GM23338 (cell line): Measurements from ENCODE around the gene PRELP. TPM values are rescaled to one million over a fixed set of nuclear protein-coding genes. Genes with fewer than 3 reads are reported as not detected.

Experiments used
- ATAC-seq: fragments of 200-7000 bp; cut with Tn5 transposase; 3 replicates; pipeline ENCODE4 v1.9.1; 2020
- DNase-seq: peaks from one replicate; pipeline ENCODE4 v3.0.0-alpha.2; 2015; ENCODE audit warnings: low spot score
- H2AFZ ChIP-seq: fragments of 200-600 bp; sonication (generic); 2 replicates; pipeline ENCODE4 v1.8.0; 2016; ENCODE audit warnings: antibody characterized with exemption, mild to moderate bottlenecking, moderate library complexity
- H3F3A ChIP-seq: fragments of 200-600 bp; sonication (generic); replicated peaks from 2 replicates; pipeline ENCODE4 v1.8.0; 2017; ENCODE audit warnings: antibody characterized with exemption, mixed run types, low read depth
- H3K27ac ChIP-seq: fragments of 200-600 bp; sonication (generic); 2 replicates; pipeline ENCODE4 v1.6.1; 2016; ENCODE audit warnings: low read depth
- H3K27me3 ChIP-seq: fragments of 200-600 bp; sonication (generic); 2 replicates; pipeline ENCODE4 v1.8.0; 2016; ENCODE audit warnings: mild to moderate bottlenecking, mixed run types, moderate library complexity; ENCODE audit not compliant: insufficient read depth
- H3K36me3 ChIP-seq: fragments of 200-600 bp; sonication (generic); 2 replicates; pipeline ENCODE4 v1.8.0; 2016; ENCODE audit warnings: mild to moderate bottlenecking; ENCODE audit not compliant: insufficient read depth
- H3K4me1 ChIP-seq: fragments of 200-600 bp; sonication (generic); 2 replicates; pipeline ENCODE4 v1.8.0; 2016; ENCODE audit warnings: mild to moderate bottlenecking, moderate library complexity; ENCODE audit not compliant: insufficient read depth
- H3K4me2 ChIP-seq: fragments of 200-600 bp; sonication (generic); 2 replicates; pipeline ENCODE4 v1.7.1; 2017; ENCODE audit warnings: mixed run types
- H3K4me3 ChIP-seq: fragments of 200-600 bp; sonication (generic); 2 replicates; pipeline ENCODE4 v1.6.1; 2016; ENCODE audit warnings: mixed run types
- H3K79me2 ChIP-seq: fragments of 200-600 bp; sonication (generic); replicated peaks from 2 replicates; pipeline ENCODE4 v1.8.0; 2017; ENCODE audit warnings: mild to moderate bottlenecking; ENCODE audit not compliant: insufficient read depth
- H3K9me2 ChIP-seq: fragments of 200-600 bp; sonication (generic); 2 replicates; pipeline ENCODE4 v1.8.0; 2017; ENCODE audit not compliant: insufficient read depth
- H4K20me1 ChIP-seq: fragments of 200-600 bp; sonication (generic); replicated peaks from 2 replicates; pipeline ENCODE4 v1.8.0; 2017; ENCODE audit warnings: mild to moderate bottlenecking; ENCODE audit not compliant: insufficient read depth
- H3K27ac Mint-ChIP-seq: 2 replicates; pipeline ENCODE4 v1.8.0; 2020; ENCODE audit warnings: inconsistent platforms, mild to moderate bottlenecking, moderate library complexity, mixed read lengths
- H3K27me3 Mint-ChIP-seq: 3 replicates; pipeline ENCODE4 v1.8.0; 2022; ENCODE audit warnings: low read depth, mild to moderate bottlenecking, moderate library complexity, mixed read lengths, inconsistent platforms; ENCODE audit not compliant: insufficient read depth, poor library complexity
- H3K36me3 Mint-ChIP-seq: 3 replicates; pipeline ENCODE4 v1.8.0; 2021; ENCODE audit warnings: low read depth, mild to moderate bottlenecking, inconsistent platforms, moderate library complexity, mixed read lengths
- H3K4me1 Mint-ChIP-seq: 3 replicates; pipeline ENCODE4 v1.8.0; 2020; ENCODE audit warnings: mild to moderate bottlenecking, inconsistent platforms, mixed read lengths
- H3K4me3 Mint-ChIP-seq: 3 replicates; pipeline ENCODE4 v1.8.0; 2021; ENCODE audit warnings: moderate library complexity, mild to moderate bottlenecking, inconsistent platforms, mixed read lengths
- H3K9me3 Mint-ChIP-seq: 3 replicates; pipeline ENCODE4 v1.8.0; 2020; ENCODE audit warnings: moderate library complexity, mild to moderate bottlenecking, inconsistent platforms, mixed read lengths
- CREB1 ChIP-seq: fragments of 250-450 bp; sonication (Bioruptor Pico); IDR thresholded peaks from 2 replicates; pipeline ENCODE4 v1.5.0; 2020; ENCODE audit warnings: low read depth, mild to moderate bottlenecking, moderate library complexity
- EZH2phosphoT487 ChIP-seq: fragments of 200-600 bp; sonication (generic); IDR thresholded peaks from one replicate; pipeline ENCODE4 v1.8.1; 2018; ENCODE audit warnings: antibody characterized with exemption; ENCODE audit not compliant: unreplicated experiment
- NANOG ChIP-seq: IDR thresholded peaks from 2 replicates; pipeline ENCODE4 v1.6.1; 2016; ENCODE audit warnings: antibody characterized with exemption, borderline replicate concordance
- POLR2AphosphoS5 ChIP-seq: IDR thresholded peaks from 2 replicates; pipeline ENCODE4 v1.6.1; 2016; ENCODE audit warnings: antibody characterized with exemption, low read depth
- STAT1 ChIP-seq: IDR thresholded peaks from one replicate; pipeline ENCODE4 v1.6.1; 2016; ENCODE audit warnings: antibody characterized with exemption; ENCODE audit not compliant: unreplicated experiment
- ZNF114 ChIP-seq: fragments of 250-450 bp; sonication (Bioruptor Pico); IDR thresholded peaks from 2 replicates; pipeline ENCODE4 v1.5.0; 2020; ENCODE audit warnings: mild to moderate bottlenecking, moderate library complexity
- polyA plus RNA-seq: library from polyadenylated mRNA; unstranded; fragments of >200 nt; fragmentation: Nextera tagmentation; extraction: Ambion mirVana; gene quantifications from 2 replicates; pipeline ENCODE4 v1.2.1, GENCODE V29; 2016
- total RNA-seq: library from RNA; depleted of rRNA; stranded (reverse); fragments of >200 nt; shearing (Covaris generic); gene quantifications from 2 replicates; pipeline ENCODE4 v1.2.3, GENCODE V29; 2014
- TF ChIP-seq, protein P1 (sequence below): IDR thresholded peaks from 2 replicates; pipeline ENCODE4 v1.6.1; 2016; ENCODE audit warnings: antibody characterized with exemption
- TF ChIP-seq, protein P2 (sequence below), 2 experiments: fragments of 200-600 bp in 1 of 2; sonication (generic) in 1 of 2; conservative IDR thresholded peaks; 2 replicates each; pipeline versions ENCODE4 v1.5.1 to v1.6.1; 2016 to 2017; ENCODE audit warnings: antibody characterized with exemption in 2 of 2, low read depth in 2 of 2, mild to moderate bottlenecking in 2 of 2, moderate library complexity in 1 of 2
- TF ChIP-seq, protein P3 (sequence below): IDR thresholded peaks from one replicate; pipeline ENCODE4 v1.6.1; 2018; ENCODE audit warnings: antibody characterized with exemption; ENCODE audit not compliant: unreplicated experiment
- TF ChIP-seq, protein P4 (sequence below): fragments of 250-450 bp; sonication (Bioruptor Pico); IDR thresholded peaks from 2 replicates; pipeline ENCODE4 v1.5.0; 2020; ENCODE audit warnings: mild to moderate bottlenecking, moderate library complexity

PRELP gene
- total and polyA plus RNA-seq, 2 experiments from 2014 or later: 0.03 TPM

DNA sequence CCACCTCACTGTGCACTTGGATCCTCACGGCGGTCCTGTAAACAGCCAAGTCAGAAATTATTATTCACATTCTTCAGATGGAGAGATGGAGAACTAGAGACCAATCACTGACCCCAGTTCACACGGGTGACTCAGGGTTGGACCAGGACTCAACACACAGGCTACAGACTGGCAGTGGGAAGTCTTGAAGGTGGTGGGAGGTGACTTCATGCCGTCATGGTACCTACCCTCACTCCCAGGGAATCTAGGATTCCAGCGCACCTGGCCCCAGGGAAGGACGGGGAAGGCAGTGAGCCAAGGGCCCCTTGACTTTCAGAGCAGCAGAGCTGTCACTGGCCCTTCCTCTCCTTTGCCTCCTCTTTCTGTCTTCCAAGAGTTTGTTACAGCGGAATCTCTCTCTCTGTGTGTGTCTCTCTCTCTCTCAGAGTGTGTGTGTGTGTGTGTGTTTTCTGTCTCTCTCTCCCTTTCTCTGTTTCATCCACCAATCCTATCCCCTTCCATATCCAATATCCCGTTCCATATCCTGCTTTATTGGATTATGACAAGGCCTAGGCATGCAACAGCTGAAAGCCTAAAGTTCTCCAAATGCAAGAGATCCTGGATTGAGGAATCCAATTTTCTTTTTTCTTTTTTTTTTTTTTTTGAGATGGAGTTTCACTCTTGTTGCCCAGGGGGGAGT lies 30.1 kb downstream of the PRELP start (continued):
- TF ChIP-seq, protein P1, sequence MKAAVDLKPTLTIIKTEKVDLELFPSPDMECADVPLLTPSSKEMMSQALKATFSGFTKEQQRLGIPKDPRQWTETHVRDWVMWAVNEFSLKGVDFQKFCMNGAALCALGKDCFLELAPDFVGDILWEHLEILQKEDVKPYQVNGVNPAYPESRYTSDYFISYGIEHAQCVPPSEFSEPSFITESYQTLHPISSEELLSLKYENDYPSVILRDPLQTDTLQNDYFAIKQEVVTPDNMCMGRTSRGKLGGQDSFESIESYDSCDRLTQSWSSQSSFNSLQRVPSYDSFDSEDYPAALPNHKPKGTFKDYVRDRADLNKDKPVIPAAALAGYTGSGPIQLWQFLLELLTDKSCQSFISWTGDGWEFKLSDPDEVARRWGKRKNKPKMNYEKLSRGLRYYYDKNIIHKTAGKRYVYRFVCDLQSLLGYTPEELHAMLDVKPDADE: no peak
- no peak for TF ChIP-seq EZH2phosphoT487
- TF ChIP-seq, protein P2, sequence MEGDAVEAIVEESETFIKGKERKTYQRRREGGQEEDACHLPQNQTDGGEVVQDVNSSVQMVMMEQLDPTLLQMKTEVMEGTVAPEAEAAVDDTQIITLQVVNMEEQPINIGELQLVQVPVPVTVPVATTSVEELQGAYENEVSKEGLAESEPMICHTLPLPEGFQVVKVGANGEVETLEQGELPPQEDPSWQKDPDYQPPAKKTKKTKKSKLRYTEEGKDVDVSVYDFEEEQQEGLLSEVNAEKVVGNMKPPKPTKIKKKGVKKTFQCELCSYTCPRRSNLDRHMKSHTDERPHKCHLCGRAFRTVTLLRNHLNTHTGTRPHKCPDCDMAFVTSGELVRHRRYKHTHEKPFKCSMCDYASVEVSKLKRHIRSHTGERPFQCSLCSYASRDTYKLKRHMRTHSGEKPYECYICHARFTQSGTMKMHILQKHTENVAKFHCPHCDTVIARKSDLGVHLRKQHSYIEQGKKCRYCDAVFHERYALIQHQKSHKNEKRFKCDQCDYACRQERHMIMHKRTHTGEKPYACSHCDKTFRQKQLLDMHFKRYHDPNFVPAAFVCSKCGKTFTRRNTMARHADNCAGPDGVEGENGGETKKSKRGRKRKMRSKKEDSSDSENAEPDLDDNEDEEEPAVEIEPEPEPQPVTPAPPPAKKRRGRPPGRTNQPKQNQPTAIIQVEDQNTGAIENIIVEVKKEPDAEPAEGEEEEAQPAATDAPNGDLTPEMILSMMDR (conservative IDR thresholded peaks at IDR 0.05; ENCODE audit: low read depth in 2 of 2): no peak
- TF ChIP-seq, protein P3, sequence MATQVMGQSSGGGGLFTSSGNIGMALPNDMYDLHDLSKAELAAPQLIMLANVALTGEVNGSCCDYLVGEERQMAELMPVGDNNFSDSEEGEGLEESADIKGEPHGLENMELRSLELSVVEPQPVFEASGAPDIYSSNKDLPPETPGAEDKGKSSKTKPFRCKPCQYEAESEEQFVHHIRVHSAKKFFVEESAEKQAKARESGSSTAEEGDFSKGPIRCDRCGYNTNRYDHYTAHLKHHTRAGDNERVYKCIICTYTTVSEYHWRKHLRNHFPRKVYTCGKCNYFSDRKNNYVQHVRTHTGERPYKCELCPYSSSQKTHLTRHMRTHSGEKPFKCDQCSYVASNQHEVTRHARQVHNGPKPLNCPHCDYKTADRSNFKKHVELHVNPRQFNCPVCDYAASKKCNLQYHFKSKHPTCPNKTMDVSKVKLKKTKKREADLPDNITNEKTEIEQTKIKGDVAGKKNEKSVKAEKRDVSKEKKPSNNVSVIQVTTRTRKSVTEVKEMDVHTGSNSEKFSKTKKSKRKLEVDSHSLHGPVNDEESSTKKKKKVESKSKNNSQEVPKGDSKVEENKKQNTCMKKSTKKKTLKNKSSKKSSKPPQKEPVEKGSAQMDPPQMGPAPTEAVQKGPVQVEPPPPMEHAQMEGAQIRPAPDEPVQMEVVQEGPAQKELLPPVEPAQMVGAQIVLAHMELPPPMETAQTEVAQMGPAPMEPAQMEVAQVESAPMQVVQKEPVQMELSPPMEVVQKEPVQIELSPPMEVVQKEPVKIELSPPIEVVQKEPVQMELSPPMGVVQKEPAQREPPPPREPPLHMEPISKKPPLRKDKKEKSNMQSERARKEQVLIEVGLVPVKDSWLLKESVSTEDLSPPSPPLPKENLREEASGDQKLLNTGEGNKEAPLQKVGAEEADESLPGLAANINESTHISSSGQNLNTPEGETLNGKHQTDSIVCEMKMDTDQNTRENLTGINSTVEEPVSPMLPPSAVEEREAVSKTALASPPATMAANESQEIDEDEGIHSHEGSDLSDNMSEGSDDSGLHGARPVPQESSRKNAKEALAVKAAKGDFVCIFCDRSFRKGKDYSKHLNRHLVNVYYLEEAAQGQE: no peak
- no peak for TF ChIP-seq STAT1
- no peak for TF ChIP-seq ZNF114 (CRISPR knock-in tag)
- TF ChIP-seq NANOG: no peak
- no peak for TF ChIP-seq CREB1

DNA sequence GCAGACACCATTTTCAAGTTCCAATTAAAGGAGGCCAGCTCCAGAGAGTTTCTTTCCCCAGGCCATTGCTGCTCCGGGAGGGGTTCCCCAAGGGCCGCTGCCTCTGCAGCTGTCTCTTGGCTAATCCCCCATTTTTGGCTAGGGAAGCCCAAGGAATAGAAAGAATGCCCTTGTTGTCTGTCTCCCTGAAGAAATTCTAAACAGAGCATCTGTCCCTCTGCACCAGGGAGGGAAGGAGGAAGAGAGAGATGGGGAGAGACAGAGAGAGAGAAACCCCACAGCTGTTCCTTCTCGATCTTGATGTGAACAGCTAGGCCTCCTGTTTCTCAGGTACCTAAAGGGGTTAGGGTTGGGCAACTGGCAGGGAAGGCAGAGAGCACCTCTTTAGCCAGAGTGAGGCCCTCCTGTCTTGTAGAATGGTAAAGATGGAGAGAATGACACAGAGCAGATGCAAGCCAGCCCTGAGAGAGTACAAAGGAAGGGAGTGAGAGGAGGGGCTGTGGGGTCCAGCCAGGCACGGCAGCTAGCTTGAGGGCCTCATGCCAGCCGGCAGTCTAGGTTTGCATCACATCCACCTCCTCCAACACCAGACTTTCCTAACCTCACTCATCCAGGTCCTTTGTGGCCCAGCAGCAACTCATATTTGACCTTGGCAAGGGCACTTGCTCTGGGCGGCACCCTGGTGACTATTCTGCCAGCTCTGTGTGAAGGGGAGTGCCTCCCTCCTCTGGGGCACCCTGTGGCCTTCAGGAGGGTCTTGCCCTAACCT lies 31.4 kb downstream of the PRELP start:
- no peaks in the 10 kb centered on the region for H3F3A ChIP-seq
- peaks cover 15% of the 10 kb centered on the region for H3K4me1 ChIP-seq
- ATAC-seq: no peak
- H4K20me1 ChIP-seq: no peaks in the 10 kb centered on the region
- H3K36me3 ChIP-seq: no peaks in the 10 kb centered on the region
- H3K27me3 ChIP-seq: 0 out of 2 replicates have a peak, but pooled peaks cover 2% of the 10 kb centered on the region
- DNase-seq: no peak
- H3K27ac ChIP-seq: no peak overlapping the region
- no peak overlapping the region for H3K4me2 ChIP-seq
- 0 out of 2 replicates have a peak overlapping the region, but pooled peaks have one; percentile 32 for H2AFZ ChIP-seq
- H3K4me3 ChIP-seq: no peak overlapping the region
- H3K36me3 Mint-ChIP-seq: no peaks in the 10 kb centered on the region
- H3K9me2 ChIP-seq: no peaks in the 10 kb centered on the region
- H3K4me3 Mint-ChIP-seq: no peak overlapping the region
- H3K79me2 ChIP-seq: no peaks in the 10 kb centered on the region
- H3K27me3 Mint-ChIP-seq: peaks cover 13% of the 10 kb centered on the region
- H3K27ac Mint-ChIP-seq: no peak overlapping the region
- H3K4me1 Mint-ChIP-seq: peaks cover 43% of the 10 kb centered on the region
- H3K9me3 Mint-ChIP-seq: no peaks in the 10 kb centered on the region
- no peak for TF ChIP-seq NANOG
- TF ChIP-seq POLR2AphosphoS5: no peak
- TF ChIP-seq, protein P4, sequence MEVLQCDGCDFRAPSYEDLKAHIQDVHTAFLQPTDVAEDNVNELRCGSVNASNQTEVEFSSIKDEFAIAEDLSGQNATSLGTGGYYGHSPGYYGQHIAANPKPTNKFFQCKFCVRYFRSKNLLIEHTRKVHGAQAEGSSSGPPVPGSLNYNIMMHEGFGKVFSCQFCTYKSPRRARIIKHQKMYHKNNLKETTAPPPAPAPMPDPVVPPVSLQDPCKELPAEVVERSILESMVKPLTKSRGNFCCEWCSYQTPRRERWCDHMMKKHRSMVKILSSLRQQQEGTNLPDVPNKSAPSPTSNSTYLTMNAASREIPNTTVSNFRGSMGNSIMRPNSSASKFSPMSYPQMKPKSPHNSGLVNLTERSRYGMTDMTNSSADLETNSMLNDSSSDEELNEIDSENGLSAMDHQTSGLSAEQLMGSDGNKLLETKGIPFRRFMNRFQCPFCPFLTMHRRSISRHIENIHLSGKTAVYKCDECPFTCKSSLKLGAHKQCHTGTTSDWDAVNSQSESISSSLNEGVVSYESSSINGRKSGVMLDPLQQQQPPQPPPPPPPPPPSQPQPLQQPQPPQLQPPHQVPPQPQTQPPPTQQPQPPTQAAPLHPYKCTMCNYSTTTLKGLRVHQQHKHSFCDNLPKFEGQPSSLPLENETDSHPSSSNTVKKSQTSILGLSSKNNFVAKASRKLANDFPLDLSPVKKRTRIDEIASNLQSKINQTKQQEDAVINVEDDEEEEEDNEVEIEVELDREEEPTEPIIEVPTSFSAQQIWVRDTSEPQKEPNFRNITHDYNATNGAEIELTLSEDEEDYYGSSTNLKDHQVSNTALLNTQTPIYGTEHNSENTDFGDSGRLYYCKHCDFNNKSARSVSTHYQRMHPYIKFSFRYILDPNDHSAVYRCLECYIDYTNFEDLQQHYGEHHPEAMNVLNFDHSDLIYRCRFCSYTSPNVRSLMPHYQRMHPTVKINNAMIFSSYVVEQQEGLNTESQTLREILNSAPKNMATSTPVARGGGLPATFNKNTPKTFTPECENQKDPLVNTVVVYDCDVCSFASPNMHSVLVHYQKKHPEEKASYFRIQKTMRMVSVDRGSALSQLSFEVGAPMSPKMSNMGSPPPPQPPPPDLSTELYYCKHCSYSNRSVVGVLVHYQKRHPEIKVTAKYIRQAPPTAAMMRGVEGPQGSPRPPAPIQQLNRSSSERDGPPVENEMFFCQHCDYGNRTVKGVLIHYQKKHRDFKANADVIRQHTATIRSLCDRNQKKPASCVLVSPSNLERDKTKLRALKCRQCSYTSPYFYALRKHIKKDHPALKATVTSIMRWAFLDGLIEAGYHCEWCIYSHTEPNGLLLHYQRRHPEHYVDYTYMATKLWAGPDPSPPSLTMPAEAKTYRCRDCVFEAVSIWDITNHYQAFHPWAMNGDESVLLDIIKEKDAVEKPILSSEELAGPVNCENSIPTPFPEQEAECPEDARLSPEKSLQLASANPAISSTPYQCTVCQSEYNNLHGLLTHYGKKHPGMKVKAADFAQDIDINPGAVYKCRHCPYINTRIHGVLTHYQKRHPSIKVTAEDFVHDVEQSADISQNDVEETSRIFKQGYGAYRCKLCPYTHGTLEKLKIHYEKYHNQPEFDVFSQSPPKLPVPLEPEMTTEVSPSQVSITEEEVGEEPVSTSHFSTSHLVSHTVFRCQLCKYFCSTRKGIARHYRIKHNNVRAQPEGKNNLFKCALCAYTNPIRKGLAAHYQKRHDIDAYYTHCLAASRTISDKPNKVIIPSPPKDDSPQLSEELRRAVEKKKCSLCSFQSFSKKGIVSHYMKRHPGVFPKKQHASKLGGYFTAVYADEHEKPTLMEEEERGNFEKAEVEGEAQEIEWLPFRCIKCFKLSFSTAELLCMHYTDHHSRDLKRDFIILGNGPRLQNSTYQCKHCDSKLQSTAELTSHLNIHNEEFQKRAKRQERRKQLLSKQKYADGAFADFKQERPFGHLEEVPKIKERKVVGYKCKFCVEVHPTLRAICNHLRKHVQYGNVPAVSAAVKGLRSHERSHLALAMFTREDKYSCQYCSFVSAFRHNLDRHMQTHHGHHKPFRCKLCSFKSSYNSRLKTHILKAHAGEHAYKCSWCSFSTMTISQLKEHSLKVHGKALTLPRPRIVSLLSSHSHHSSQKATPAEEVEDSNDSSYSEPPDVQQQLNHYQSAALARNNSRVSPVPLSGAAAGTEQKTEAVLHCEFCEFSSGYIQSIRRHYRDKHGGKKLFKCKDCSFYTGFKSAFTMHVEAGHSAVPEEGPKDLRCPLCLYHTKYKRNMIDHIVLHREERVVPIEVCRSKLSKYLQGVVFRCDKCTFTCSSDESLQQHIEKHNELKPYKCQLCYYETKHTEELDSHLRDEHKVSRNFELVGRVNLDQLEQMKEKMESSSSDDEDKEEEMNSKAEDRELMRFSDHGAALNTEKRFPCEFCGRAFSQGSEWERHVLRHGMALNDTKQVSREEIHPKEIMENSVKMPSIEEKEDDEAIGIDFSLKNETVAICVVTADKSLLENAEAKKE (CRISPR knock-in tag): no peak
- no peak for TF ChIP-seq EZH2phosphoT487
